D721Med (cell line): Measurements from ENCODE around the gene RNF25.

Source experiments
- DNase-seq: peaks from one replicate; pipeline ENCODE4 v3.0.0; 2011; ENCODE audit warnings: low spot score; ENCODE audit not compliant: insufficient read length
- FAIRE-seq: peaks from 2 replicates; lab custom pipeline; 2011; peaks lifted over from hg19 to GRCh38; lab: Jason Lieb, UNC
- CTCF ChIP-seq: IDR thresholded peaks from 2 replicates; pipeline ENCODE4 v1.5.1; 2012; ENCODE audit warnings: mild to moderate bottlenecking, control low read depth; ENCODE audit not compliant: insufficient read depth; ENCODE audit errors: missing control alignments

RNF25 gene

GRCh38 chr2:218679119-218679518 lies 7.3 kb upstream of the RNF25 start:
- no peak for FAIRE-seq
- DNase-seq: no peak
- no peak for TF ChIP-seq CTCF

GRCh38 chr2:218671097-218671653 lies 627 bp downstream of the RNF25 start:
- TF ChIP-seq CTCF: no peak
- DNase-seq: no peak
- FAIRE-seq: no peak

- FAIRE-seq: no peak
- TF ChIP-seq CTCF: no peak
These were observed 7.1 kb downstream of the RNF25 start for GRCh38 chr2:218664653-218665052.

GRCh38 chr2:218663901-218664300 lies 7.9 kb downstream of the RNF25 start:
- FAIRE-seq (no peak), DNase-seq (no peak)
- TF ChIP-seq CTCF: no peak

More at GRCh38 chr2:218664653-218665052, 7.1 kb downstream of the RNF25 start:
- DNase-seq: no peak

GRCh38 chr2:218662827-218663226 lies 9.0 kb downstream of the RNF25 start:
- FAIRE-seq (no peak), DNase-seq (no peak)
- no peak for TF ChIP-seq CTCF

- FAIRE-seq (no peak), DNase-seq (no peak)
- no peak for TF ChIP-seq CTCF
These were observed 9.4 kb downstream of the RNF25 start for GRCh38 chr2:218662377-218662776.

- FAIRE-seq (no peak), DNase-seq (no peak)
- TF ChIP-seq CTCF: no peak
These were observed 11.8 kb downstream of the RNF25 start for GRCh38 chr2:218659988-218660358.
